GM21576 (cell line): ENCODE results near the gene TUSC1.
A peak's percentile ranks its signal among the peaks of the same experiment; 100 is the strongest.
"Not testable (repeated sequence)": the region's sequence is repeated elsewhere in the genome, so short reads cannot be mapped to it uniquely, and the experiment has no call there.

Experiments
- ATAC-seq: cut with Tn5 transposase; IDR thresholded peaks from one replicate; pipeline ENCODE4 v1.9.1; 2021; ENCODE audit warnings: mild to moderate bottlenecking, moderate library complexity; ENCODE audit not compliant: unreplicated experiment

TUSC1 gene

DNA sequence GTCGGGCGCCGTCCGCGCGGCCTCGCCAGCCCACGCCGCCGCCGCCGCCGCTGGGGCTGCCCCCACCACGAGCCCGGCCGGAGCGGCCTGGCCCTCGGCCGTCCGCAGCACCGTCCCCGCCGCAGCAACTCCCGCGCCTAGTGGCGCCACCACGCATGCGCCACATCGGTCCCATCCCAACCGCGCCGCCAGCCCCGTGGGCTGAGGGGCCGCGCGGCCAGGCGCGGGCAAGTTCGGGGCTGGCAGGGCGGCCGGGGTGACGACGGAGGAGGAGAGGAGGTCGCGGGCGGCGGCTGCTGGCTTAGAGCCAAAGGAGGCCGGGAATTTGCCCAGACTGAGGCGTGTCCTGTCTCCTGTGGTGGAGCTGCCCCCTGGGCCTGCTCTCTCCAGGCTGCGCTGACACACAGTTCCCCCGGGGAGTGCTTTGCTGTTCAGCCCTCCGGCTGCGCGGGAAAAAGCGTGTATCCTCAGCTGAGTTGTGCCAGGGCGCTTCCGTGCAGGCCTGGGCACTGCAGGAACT lies at the start of gene TUSC1:
Gene TUSC1 (minus strand): TSS at position 298 of the 520 bp plus-strand sequence. CDS start 132 bp downstream, at position 166.
- ATAC-seq = peak; percentile 60

GRCh38 chr9:25726871-25727410 lies 48.7 kb upstream of the TUSC1 start:
- ATAC-seq = no peak

- no peak for ATAC-seq
Observed at GRCh38 chr9:25724424-25724823, 46.2 kb upstream of the TUSC1 start.

- ATAC-seq = no peak
Observed at GRCh38 chr9:25716220-25716872, 38.1 kb upstream of the TUSC1 start.

- ATAC-seq = no peak
Observed at GRCh38 chr9:25709941-25710340, 31.7 kb upstream of the TUSC1 start.

DNA sequence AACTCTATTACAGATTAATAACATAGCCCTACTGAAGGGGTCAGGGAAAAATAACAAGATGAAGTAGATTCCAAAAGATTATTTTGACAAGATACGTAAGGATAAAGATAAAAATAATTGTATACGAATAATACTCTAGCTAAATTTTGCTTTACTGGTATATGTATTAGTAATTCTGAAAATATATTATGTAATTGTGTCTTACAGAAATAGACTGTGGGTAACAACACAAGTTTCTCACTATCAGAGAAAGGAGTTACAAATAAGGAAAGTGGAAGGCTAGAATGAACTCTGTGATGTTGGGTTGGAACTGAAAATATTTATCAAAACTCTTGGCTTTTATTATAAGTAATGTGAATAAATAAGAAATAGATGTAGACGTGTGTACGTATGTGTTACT lies 26.6 kb upstream of the TUSC1 start:
- no peak for ATAC-seq

GRCh38 chr9:25703701-25704357 lies 25.6 kb upstream of the TUSC1 start:
- no peak for ATAC-seq

GRCh38 chr9:25702536-25702935 lies 24.3 kb upstream of the TUSC1 start:
- no peak for ATAC-seq

DNA sequence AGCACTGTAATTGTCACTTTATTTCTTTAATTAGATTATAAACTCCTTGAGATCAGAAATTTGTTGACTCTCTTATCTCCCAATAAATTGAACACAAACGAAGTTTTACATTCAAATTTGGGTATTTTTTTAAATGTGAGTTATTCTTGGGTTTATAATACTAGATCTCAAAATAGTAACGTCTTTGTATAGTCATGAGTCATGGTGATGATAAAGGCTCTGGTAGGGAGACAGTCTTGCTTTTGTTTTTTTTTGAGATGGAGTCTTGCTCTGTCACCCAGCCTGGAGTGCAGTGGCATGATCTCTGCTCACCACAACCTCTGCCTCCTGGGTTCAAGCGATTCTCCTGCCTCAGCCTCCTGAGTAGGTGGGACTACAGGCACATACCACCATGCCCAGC lies 22.7 kb upstream of the TUSC1 start:
- ATAC-seq = not testable (repeated sequence)

- ATAC-seq = no peak
Observed at GRCh38 chr9:25700430-25700829, 22.2 kb upstream of the TUSC1 start.

DNA sequence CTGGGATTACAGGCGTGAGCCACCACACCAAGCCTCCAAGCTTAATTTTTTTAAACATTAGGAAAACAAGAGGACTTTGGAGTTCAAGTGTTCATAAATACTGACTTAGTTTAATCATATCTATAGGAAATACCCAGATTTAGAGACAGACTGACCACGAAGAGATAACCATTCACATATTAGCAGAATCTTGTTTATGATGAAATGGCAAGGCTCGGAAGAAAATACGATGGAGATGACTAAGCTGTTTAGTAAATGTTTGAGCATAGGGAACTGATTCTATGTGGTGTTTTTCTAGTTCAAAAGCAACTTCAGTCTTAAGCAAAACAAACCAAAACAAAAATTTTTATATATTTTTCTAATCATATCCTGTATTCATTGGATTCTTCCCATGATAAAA lies 13.5 kb upstream of the TUSC1 start:
- no peak for ATAC-seq

GRCh38 chr9:25684321-25684720 lies 6.1 kb upstream of the TUSC1 start:
- no peak for ATAC-seq

DNA sequence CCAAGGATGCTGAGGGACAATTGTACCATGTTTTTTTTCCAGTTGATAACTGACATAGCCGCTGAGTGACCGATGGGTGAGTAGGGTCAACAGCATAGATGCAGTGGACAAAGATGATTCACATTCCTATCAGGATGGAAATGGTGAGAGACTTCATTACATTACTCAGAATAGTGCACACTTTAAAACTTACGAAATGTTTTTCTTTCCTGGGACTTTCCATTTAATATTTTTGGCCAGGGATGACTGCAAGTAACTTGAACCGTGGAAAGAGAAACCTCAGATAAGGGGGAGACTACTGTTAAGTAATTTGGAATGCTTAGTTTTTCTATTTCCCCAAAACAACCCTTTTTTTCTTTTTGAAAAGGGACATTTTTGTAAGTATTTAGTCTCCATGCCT lies 3.0 kb upstream of the TUSC1 start:
- no peak for ATAC-seq

GRCh38 chr9:25678846-25679360 lies 659 bp upstream of the TUSC1 start:
- ATAC-seq = no peak

- ATAC-seq = peak; percentile 44
Observed at GRCh38 chr9:25677301-25678146, 720 bp downstream of the TUSC1 start.

DNA sequence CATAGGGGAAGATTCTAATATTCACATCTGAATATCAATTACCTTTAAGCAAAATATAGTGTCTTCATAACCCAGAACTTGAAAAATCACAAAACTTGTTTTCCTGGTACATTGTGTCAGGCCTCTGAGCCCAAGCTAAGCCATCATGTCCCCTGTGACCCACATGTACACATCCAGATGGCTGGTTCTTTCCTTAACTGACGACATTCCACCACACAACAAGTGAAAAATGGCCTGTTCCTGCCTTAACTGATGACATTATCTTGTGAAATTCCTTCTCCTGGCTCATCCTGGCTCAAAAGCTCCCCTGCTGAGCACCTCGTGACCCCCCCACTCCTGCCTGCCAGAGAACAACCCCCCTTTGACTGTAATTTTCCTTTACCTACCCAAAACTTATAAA lies 2.4 kb downstream of the TUSC1 start:
- ATAC-seq = not testable (repeated sequence)

DNA sequence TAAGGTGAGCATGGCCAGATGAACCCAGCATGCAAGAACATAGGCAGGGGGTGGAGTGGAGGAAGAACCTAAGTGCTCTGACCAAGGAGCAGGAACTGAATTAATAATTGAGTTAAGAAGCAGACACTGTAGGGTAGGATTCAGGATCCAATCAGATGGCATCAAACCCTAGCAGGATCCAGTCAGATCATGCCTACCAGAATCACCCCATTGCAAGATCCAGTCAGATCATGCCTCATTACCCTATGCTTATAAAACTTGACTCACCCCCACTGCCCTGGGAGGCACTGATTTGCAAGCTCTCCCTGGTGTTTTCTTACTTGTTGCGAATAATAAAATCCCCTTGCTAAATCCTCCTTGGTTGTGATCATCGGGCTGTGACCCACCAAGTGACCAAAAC lies 19.7 kb downstream of the TUSC1 start:
- ATAC-seq = no peak

- no peak for ATAC-seq
Observed at GRCh38 chr9:25654417-25654816, 23.8 kb downstream of the TUSC1 start.

DNA sequence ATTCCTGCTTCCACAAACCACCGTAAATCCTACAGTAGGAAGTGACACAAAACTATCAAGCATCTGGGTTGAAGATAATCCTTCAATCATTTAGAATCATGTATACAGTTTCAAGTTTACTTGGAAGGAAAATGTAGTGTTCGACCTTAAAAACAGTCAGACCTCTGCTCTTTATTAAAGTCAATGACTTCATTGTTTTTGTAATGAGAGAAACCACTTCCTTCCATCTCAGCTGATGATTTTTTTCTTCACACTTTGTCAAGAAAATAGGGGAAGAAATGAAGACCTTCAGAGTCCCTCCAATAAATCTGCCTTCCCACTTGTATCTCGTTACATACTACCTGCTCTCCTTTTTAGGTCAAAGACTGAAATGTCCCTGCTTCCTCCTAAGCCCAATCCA lies 30.1 kb downstream of the TUSC1 start:
- no peak for ATAC-seq

- ATAC-seq = no peak
Observed at GRCh38 chr9:25636026-25636425, 42.2 kb downstream of the TUSC1 start.

GRCh38 chr9:25629231-25629630 lies 49.0 kb downstream of the TUSC1 start:
- ATAC-seq = no peak
